ENCODE results near the gene RAB32.
"Not testable (repeated sequence)": the region's sequence is repeated elsewhere in the genome, so short reads cannot be mapped to it uniquely, and the experiment has no call there.

Gene RAB32

GRCh38 chr6:146543211-146543939 is at the start of gene RAB32:
Gene RAB32 (plus strand): TSS chr6:146543833. CDS start chr6:146543872, 39 bp downstream.
- no peak for DNase-seq (ENCODE audit: extremely low read depth in 1 of 2, low read depth in 1 of 2)

GRCh38 chr6:146498309-146498708 is 45.3 kb upstream of the RAB32 start:
- no peak for DNase-seq (ENCODE audit: extremely low read depth in 1 of 2, low read depth in 1 of 2)

GRCh38 chr6:146503096-146503495 is 40.5 kb upstream of the RAB32 start:
- DNase-seq (ENCODE audit: extremely low read depth in 1 of 2, low read depth in 1 of 2) = no peak

- DNase-seq (ENCODE audit: extremely low read depth in 1 of 2, low read depth in 1 of 2) = no peak
Measured at GRCh38 chr6:146515212-146515611, 28.4 kb upstream of the RAB32 start.

- DNase-seq (ENCODE audit: extremely low read depth in 1 of 2, low read depth in 1 of 2) = no peak
Measured at GRCh38 chr6:146526192-146526591, 17.4 kb upstream of the RAB32 start.

GRCh38 chr6:146532702-146533101 is 10.9 kb upstream of the RAB32 start:
- DNase-seq (ENCODE audit: extremely low read depth in 1 of 2, low read depth in 1 of 2) = no peak

- no peak for DNase-seq (ENCODE audit: extremely low read depth in 1 of 2, low read depth in 1 of 2)
Measured at GRCh38 chr6:146542881-146543210, 787 bp upstream of the RAB32 start.

GRCh38 chr6:146543940-146544615 is 445 bp downstream of the RAB32 start:
- DNase-seq (ENCODE audit: extremely low read depth in 1 of 2, low read depth in 1 of 2) = no peak

- no peak for DNase-seq (ENCODE audit: extremely low read depth in 1 of 2, low read depth in 1 of 2)
Measured at GRCh38 chr6:146544616-146545182, 1.1 kb downstream of the RAB32 start.

- no peak for DNase-seq (ENCODE audit: extremely low read depth in 1 of 2, low read depth in 1 of 2)
Measured at GRCh38 chr6:146545581-146545980, 1.9 kb downstream of the RAB32 start.

GRCh38 chr6:146546443-146547043 is 2.9 kb downstream of the RAB32 start:
- DNase-seq (ENCODE audit: extremely low read depth in 1 of 2, low read depth in 1 of 2) = no peak

GRCh38 chr6:146547889-146548288 is 4.3 kb downstream of the RAB32 start:
- DNase-seq (ENCODE audit: extremely low read depth in 1 of 2, low read depth in 1 of 2) = no peak

- no peak for DNase-seq (ENCODE audit: extremely low read depth in 1 of 2, low read depth in 1 of 2)
Measured at GRCh38 chr6:146548898-146549374, 5.3 kb downstream of the RAB32 start.

- no peak for DNase-seq (ENCODE audit: extremely low read depth in 1 of 2, low read depth in 1 of 2)
Measured at GRCh38 chr6:146550911-146551310, 7.3 kb downstream of the RAB32 start.

GRCh38 chr6:146551545-146551944 is 7.9 kb downstream of the RAB32 start:
- no peak for DNase-seq (ENCODE audit: extremely low read depth in 1 of 2, low read depth in 1 of 2)

GRCh38 chr6:146553377-146554135 is 9.9 kb downstream of the RAB32 start:
- DNase-seq (ENCODE audit: extremely low read depth in 1 of 2, low read depth in 1 of 2) = no peak

GRCh38 chr6:146560607-146561006 is 17.0 kb downstream of the RAB32 start:
- DNase-seq (ENCODE audit: extremely low read depth in 1 of 2, low read depth in 1 of 2) = no peak

- DNase-seq (ENCODE audit: extremely low read depth in 1 of 2, low read depth in 1 of 2) = not testable (repeated sequence)
Measured at GRCh38 chr6:146566661-146567060, 23.0 kb downstream of the RAB32 start.

- not testable (repeated sequence) for DNase-seq (ENCODE audit: extremely low read depth in 1 of 2, low read depth in 1 of 2)
Measured at GRCh38 chr6:146568619-146569018, 25.0 kb downstream of the RAB32 start.

- no peak for DNase-seq (ENCODE audit: extremely low read depth in 1 of 2, low read depth in 1 of 2)
Measured at GRCh38 chr6:146574211-146574610, 30.6 kb downstream of the RAB32 start.

- no peak for DNase-seq (ENCODE audit: extremely low read depth in 1 of 2, low read depth in 1 of 2)
Measured at GRCh38 chr6:146578054-146578453, 34.4 kb downstream of the RAB32 start.

All from activated CD8-positive, alpha-beta memory T cell treated with anti-CD3 and anti-CD28 coated beads for 1 hour (primary cell).